GM08714 (cell line): Measurements from ENCODE around the gene SBK1.

Source experiments
- H3K4me3 ChIP-seq: fragments of 200-500 bp; sonication (Bioruptor generic); 2 replicates; pipeline ENCODE4 v1.5.1; 2014; ENCODE audit warnings: mild to moderate bottlenecking, low read length, inconsistent platforms
- ZNF274 ChIP-seq: IDR thresholded peaks from 2 replicates; pipeline ENCODE4 v1.6.1; 2012; ENCODE audit warnings: mild to moderate bottlenecking, low read depth, low read length

Gene SBK1

DNA sequence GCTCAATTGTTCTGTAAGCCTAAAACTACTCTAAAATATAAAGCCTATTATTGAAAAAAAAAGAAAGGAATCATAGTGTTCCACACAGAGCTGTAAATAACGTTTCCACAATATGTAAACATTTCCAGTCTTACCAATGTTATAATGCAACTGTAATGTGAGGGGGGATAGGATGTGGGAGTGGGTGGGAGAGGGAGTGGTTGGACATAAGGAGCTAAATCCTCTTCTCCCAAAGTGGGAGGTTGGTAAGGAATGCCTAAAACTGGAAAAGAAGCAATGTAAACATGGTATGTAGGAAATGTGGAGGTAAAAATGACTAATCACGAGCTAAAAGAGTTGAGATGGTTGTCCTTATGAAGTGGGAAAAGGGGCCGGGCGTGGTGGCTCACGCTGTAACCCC is 17.6 kb upstream of the SBK1 start:
- TF ChIP-seq ZNF274 = no peak
- no peak overlapping the region for H3K4me3 ChIP-seq

DNA sequence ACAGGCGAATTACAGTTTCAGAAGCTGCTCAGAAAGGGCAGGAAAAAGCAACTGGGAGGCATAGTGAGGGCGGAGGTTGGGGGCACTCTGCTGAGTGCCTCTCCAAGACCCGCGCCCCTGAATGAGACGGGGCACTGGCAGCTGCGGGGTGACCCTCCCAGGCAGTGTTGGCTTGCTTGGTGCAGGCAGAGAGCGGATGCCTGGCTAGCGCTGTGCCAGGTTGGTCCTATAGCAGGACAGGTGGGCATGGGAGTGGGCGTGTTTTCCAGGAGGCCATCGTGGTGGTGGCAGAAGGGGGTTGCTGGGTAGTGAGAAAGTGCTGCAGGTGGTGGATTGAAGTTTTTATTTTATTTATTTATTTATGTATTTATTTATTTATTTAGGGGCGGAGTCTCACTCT is 16.0 kb upstream of the SBK1 start:
- H3K4me3 ChIP-seq = no peak overlapping the region
- no peak for TF ChIP-seq ZNF274

DNA sequence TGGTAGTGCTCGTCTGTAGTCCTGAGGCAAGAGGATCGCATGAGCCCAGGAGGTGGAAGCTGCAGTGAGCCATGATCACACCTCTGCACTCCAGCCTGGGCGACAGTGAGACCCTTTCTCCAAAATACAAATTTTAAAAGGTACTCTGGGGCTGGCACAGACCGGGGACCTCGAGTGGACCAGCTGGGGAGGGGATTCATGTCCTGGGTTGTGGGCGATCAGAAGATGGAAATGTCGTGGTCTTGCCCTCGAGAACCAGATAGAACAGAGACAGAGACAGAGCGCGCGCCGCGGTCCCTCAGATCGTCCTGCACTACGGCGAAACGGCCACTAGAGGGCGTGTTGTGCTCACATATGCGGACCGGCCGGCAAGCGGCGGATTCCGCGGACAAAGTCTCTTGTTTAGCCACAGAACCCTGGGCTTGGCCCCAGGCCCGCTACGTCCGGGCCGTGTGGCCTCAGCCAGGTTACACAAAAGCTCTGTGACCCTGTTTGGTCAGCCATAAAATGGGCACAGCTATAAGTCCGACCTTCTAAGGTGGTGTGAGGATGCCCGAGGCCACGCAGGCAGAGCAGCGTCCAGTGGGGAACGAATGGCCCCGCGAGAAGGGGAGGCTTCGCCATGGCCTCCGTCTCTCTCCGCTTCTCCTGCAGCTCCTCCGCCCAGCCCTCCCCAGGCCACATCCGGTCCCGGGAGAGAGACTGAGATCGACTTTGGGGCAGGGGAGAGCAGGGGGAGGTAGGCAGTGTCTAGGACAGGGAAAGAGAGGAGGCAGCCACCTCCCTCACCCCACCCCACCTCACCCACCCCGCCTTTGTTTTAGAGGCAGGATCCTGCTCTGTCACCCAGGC is 14.6 kb upstream of the SBK1 start:
- no peak for TF ChIP-seq ZNF274
- H3K4me3 ChIP-seq = no peak overlapping the region; the same call in 1 of the 2 replicates

- no peak overlapping the region for H3K4me3 ChIP-seq
- TF ChIP-seq ZNF274 = no peak
These were observed 13.3 kb upstream of the SBK1 start for GRCh38 chr16:28279006-28279405.

DNA sequence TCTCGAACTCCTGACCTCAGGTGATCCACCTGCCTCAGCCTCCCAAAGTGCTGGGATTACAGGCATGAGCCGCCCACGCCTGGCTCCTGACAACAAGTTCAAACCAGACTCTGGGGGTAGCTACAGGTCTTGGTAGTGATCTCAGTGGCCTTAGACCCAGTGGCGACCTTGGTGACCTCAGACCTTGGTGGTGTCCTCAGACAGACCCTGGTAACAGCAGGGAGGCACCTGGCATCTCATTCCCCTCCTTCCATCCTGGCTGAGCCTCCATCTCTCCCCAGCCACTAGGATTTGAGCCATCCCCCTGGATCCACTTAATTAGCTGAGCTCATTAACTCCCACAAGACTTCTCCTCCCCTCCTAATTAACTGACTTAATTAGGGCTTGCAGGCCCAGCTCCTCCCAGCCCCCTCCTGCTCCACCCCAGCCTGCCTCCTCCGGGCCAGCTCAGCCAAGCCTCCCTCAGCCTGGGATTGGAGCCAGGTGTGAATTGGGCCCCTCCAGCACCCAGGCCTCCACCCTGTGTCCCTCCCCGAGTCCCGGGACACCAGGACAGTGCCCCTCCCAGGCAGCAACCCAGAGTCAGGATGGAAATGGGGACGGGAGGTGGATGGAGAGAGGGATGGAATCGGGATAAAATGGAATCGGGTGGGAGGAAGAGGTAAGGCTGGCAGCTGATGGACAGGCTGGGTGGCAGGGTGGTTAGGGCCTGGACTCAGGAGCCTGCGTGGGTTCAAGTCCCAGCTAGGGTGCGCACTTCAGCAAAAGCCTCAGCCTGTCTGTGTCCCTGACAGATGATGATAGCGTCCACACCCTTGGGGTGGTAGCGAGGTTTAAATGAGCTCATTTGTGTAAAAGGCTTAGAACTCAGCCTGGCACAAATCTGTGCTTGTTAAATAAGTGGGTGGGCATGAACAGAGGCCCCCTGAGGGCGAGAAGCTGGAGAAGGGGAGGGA is 11.2 kb upstream of the SBK1 start:
- no peak overlapping the region for H3K4me3 ChIP-seq
- no peak for TF ChIP-seq ZNF274

DNA sequence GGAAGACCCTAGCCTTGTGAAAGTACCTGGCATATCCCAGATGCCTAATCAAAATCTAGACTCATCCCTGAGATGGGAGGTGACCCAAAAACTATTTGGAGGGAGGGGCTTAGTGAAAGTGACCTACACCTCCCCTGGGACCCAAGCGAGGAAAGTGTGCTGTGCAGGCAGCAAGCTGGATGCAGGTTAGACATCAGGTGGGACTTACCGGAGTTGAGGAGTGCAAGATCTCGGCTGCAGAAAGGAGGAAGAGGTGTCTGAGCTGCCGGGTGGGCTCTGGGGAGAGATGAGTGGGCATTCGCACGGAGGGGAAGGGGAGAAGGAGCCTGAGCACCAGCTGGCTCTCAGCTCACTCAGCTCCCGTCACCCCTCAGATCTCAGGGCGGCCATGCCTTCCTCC is 10.3 kb upstream of the SBK1 start:
- TF ChIP-seq ZNF274 = no peak
- H3K4me3 ChIP-seq = no peak overlapping the region

DNA sequence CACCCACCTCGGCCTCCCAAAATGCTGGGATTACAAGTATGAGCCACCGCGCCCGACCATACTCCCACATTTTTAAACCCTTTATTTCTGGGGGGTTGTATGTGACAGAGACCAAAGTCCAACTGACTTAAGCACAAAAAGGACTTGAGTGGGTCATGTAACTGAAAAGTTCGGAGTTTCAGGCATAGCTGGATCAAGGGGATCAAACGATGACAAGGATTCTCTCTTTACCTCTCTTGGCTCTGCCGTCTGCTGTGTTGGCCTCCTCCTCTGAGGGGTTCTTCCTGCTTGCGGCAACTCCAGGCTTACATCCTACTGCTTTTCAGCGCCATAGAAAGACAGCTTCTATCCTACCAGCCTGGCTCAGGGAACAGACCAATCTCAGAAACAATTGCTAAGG is 9.2 kb upstream of the SBK1 start:
- H3K4me3 ChIP-seq = no peak overlapping the region
- TF ChIP-seq ZNF274 = no peak

DNA sequence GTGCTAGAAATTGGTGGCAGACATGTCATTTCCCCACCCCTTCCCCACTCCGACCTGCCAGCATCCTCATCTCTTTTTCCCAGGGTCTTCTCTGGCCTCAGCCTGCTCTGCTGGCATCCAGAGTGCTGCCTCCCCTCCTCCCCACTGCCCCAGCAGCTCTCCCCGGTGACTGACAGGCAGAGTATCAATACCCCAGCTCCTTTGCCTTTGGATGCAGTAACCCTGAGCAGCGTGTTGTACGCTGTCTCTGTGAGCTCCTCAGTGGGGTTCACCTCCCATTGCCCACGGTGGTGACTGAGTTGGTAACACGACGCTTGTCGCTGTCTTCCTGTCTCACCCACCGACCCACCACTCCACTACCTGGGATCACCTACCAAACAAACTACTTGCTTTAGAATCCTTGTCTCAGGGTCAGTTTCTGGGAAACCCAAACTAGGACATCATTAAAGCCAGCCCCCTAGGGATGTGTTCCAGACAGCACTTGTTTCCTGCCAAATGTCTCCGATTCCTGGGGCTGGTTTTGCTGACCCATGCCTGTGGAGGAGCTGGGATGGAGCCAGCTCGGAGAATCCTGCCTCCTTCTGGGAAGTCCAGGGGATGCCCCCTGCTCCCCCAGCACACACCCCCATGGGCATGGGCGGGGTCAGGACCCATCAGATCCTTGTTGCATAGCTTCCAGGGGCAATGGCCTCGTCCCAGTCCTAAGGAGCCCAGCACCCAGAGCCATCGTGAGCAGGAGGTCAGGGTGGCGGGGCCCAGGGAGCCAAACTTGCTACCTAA is 8.3 kb upstream of the SBK1 start:
- no peak overlapping the region for H3K4me3 ChIP-seq
- no peak for TF ChIP-seq ZNF274

- no peak overlapping the region for H3K4me3 ChIP-seq
- TF ChIP-seq ZNF274 = no peak
These were observed 6.7 kb upstream of the SBK1 start for GRCh38 chr16:28285649-28286048.

GRCh38 chr16:28288114-28288513 is 4.2 kb upstream of the SBK1 start:
- no peak for TF ChIP-seq ZNF274
- H3K4me3 ChIP-seq = no peak overlapping the region

GRCh38 chr16:28289048-28289447 is 3.3 kb upstream of the SBK1 start:
- no peak overlapping the region for H3K4me3 ChIP-seq
- TF ChIP-seq ZNF274 = no peak

GRCh38 chr16:28289939-28290858 is 2.1 kb upstream of the SBK1 start:
- H3K4me3 ChIP-seq = no peak overlapping the region
- no peak for TF ChIP-seq ZNF274

GRCh38 chr16:28290859-28291254 is 1.5 kb upstream of the SBK1 start:
- H3K4me3 ChIP-seq = no peak overlapping the region
- TF ChIP-seq ZNF274 = no peak
